ENCODE measurements around the gene HMCES.

Gene HMCES

GRCh38 chr3:129304146-129304961, 25.7 kb downstream of the HMCES start:
- no peak for DNase-seq (ENCODE audit: low read depth)

GRCh38 chr3:129304962-129305222, 26.2 kb downstream of the HMCES start:
- DNase-seq (ENCODE audit: low read depth): no peak

GRCh38 chr3:129305592-129306091, 27.0 kb downstream of the HMCES start:
- DNase-seq (ENCODE audit: low read depth): no peak

GRCh38 chr3:129308636-129309035, 30.0 kb downstream of the HMCES start:
- no peak for DNase-seq (ENCODE audit: low read depth)

GRCh38 chr3:129310111-129311011, 31.7 kb downstream of the HMCES start:
- DNase-seq (ENCODE audit: low read depth): no peak

GRCh38 chr3:129311054-129311902, 32.6 kb downstream of the HMCES start:
- no peak for DNase-seq (ENCODE audit: low read depth)

- no peak for DNase-seq (ENCODE audit: low read depth)
These were observed 33.5 kb downstream of the HMCES start for GRCh38 chr3:129312021-129312639.

- no peak for DNase-seq (ENCODE audit: low read depth)
These were observed 34.2 kb downstream of the HMCES start for GRCh38 chr3:129312671-129313414.

GRCh38 chr3:129313415-129313664, 34.7 kb downstream of the HMCES start:
- DNase-seq (ENCODE audit: low read depth): no peak

- DNase-seq (ENCODE audit: low read depth): no peak
These were observed 35.2 kb downstream of the HMCES start for GRCh38 chr3:129313665-129314385.

- DNase-seq (ENCODE audit: low read depth): no peak
These were observed 35.9 kb downstream of the HMCES start for GRCh38 chr3:129314386-129315222.

GRCh38 chr3:129315223-129315997, 36.7 kb downstream of the HMCES start:
- DNase-seq (ENCODE audit: low read depth): peak; percentile 20

- DNase-seq (ENCODE audit: low read depth): no peak
These were observed 37.3 kb downstream of the HMCES start for GRCh38 chr3:129315998-129316247.

GRCh38 chr3:129316248-129317013, 37.8 kb downstream of the HMCES start:
- DNase-seq (ENCODE audit: low read depth): peak; percentile 95

- no peak for DNase-seq (ENCODE audit: low read depth)
These were observed 38.5 kb downstream of the HMCES start for GRCh38 chr3:129317014-129317771.

GRCh38 chr3:129317848-129318247, 39.2 kb downstream of the HMCES start:
- DNase-seq (ENCODE audit: low read depth): no peak

- no peak for DNase-seq (ENCODE audit: low read depth)
These were observed 40.3 kb downstream of the HMCES start for GRCh38 chr3:129318921-129319320.

- DNase-seq (ENCODE audit: low read depth): no peak
These were observed 41.6 kb downstream of the HMCES start for GRCh38 chr3:129320261-129320660.

All from activated T-cell treated with anti-CD3 and anti-CD28 coated beads for 1 hour (primary cell).